Measurements from ENCODE around the gene RALGPS1.
A peak's percentile ranks its signal among the peaks of the same experiment; 100 is the strongest.

The RALGPS1 gene

DNA sequence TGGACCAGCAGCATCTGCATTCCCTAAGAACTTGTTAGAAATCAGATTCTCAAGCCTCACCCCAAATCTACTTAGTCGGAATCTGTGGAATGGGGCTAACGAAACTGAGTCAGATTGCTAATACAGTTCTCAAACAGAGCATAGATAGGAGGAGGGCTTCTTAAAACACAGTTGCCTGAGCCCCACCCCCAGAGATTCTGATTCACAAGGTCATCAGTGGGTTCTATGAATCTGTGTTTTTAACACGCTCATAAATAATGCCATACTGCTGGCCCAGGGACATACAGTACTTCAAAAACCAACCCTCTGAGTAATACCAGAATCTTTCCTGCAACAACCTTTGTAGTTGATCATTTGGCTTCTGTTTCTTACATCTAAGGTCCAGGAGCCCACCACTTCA, 317.1 kb downstream of the RALGPS1 start:
- no peak for DNase-seq

DNA sequence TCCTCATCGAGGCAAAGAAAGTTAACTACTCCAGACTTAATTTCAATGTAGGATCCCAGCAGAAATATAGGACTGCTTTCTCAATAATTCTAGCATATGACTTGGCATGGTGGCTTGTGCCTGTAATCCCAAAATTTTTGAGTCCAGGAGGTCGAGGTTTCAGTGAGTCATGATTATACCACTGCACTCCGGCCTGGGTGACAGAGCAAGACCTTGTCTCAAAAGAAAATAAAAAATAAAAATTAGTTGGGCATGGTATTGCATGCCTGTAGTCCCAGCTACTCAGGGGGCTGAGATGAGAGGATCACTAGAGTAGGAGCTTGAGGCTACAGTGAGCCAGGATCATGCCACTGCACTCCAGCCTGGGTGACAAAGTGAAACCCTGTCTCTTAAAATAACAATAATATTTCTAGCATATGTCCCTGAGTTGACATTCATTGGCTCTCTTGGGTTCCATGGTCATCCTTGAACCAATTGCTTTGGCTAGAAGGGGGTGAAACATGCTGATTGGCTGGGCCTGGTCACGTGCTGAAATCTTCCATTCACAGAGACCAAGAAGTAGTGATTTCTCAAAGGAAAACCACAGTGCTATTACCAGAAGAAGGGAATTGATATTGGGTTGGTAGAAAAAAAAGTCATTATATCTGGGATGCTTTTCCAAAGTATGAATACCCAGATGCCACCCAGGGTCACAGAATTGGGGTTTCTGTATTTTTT, 318.4 kb downstream of the RALGPS1 start:
- DNase-seq = no peak

DNA sequence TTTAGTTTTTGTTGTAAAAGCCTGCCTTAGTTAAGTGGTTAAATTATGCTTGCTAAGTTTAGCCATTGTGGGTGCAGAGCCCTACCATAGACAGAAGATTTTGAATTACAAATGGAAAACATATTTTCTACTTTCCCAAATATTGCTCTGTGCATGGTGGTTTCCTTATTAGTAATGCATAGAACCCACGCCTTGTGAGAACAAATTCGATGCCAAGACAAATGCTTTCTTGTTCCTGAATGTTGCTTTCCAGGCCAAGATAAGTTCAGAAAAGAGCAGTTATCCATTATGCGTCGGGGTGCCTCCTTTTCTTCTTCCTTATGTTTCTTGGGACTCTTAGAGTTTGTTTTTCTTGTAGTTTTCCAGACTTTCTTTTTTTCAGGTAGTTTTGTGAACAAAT, 319.0 kb downstream of the RALGPS1 start:
- no peak for DNase-seq

- no peak for DNase-seq
These were observed 319.4 kb downstream of the RALGPS1 start for GRCh38 chr9:127233989-127234388.

- DNase-seq = no peak
These were observed 323.2 kb downstream of the RALGPS1 start for GRCh38 chr9:127237801-127238200.

GRCh38 chr9:127241354-127241753, 326.8 kb downstream of the RALGPS1 start:
- no peak for DNase-seq

DNA sequence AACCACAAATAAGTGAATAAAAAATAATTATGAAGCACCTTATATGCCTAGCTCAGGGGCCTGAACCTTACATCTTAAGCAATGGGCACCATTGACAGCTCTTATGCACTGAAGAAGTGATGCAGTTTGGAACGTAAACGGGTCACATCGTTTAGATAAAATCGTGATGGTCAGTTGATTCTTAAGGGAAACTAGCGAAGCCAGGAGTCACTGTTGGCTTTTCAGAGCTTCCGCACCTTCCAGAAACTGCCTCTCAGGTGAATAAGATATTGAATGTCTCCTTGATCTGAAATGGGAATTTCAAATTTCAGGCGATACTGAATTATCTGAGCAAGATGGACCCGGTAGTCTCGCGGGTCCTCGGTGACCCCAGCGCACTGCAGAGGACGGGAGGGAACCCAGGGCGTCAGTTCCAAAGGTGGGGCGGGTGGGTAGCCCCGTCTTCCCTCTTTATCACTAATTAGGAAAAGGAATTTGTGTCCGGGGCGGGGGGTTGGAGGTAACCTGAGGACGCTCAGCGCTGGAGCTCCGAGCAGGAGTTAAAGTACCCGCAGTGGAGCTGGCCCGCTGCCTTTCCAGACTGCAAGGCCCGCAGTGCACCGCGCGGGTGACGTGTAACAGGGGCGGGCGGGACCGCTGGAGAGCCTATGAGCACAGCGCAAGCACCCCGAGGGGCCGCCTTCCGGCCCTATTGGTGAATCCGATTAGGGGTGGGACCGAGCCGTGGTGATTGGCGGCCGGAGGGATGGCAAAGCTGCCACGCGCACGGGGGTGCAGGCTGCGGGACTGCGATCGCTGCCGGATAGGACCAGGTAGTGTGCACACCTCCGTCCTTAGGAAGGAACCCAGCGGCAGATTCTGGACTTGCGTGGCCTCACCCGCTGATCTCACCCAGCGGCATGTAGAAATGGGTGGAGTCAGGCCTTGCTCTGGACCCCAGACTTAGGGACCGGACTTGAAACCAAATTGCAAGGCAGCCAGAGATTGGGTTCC, 330.3 kb downstream of the RALGPS1 start:
- peak; percentile 96 to 98 (median 98) for DNase-seq

DNA sequence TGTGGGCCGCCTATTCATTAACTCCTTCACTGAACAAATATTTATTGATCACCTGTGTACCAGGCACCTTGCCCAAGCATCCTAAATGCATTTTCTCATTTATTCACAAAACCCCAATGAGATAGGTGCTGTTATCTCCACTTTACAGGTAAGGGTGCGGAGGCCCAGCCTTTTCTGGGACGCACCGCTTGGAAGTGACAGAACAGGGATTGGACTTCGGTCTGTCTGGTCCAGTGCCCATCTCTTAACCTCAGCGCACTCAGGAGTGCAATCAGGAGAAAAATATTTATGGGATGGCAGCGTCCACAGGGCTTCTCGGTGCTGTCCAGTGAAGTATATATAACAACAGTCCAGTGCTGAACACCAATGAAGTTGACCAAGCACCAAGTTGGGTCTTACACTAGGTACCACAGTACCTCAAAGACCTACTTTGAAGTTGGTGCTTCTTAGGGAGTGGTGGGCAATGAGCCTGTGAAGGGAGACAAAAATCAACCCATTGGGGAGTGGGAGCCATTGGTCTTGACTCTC, 331.1 kb downstream of the RALGPS1 start:
- DNase-seq = no peak

DNA sequence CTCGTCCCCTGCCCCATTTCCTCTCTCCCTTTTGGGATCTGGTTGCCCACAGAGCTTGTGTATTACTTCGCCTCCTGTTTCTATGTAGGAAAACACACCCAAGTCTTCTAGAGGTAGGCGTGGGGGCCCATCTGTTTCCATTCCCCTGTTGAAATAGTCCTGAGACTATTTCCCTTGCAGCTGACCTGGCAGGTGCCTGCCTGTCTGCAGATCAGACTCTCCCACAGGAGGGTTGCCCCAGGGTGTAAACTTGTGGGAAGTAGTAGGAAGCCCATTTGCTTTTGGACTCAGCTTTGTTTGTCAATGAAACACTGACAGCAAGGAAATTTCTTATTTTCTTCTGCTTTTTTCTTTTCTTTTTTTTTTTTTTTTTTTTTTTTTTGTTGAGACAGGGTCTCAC, 333.7 kb downstream of the RALGPS1 start:
- DNase-seq = no peak

DNA sequence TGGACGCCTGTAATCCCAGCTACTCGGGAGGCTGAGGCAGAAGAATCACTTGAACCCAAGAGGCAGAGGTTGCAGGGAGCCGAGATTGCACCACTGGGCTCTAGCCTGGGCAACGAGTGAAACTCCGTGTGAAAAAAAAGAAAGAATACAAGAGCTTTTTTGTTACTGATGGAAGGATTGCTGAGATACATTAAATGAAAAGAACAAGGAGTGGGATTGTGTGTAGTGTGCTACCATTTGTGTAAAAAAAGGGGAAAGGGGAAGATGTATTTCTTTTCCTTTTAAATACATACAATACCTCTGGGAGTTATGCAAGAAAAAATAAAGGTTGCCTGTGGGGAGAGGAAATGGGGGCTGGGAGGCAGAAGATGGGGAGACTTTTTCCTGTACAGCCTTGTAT, 335.3 kb downstream of the RALGPS1 start:
- DNase-seq = no peak

- DNase-seq = no peak
These were observed 336.4 kb downstream of the RALGPS1 start for GRCh38 chr9:127250896-127251391.

DNA sequence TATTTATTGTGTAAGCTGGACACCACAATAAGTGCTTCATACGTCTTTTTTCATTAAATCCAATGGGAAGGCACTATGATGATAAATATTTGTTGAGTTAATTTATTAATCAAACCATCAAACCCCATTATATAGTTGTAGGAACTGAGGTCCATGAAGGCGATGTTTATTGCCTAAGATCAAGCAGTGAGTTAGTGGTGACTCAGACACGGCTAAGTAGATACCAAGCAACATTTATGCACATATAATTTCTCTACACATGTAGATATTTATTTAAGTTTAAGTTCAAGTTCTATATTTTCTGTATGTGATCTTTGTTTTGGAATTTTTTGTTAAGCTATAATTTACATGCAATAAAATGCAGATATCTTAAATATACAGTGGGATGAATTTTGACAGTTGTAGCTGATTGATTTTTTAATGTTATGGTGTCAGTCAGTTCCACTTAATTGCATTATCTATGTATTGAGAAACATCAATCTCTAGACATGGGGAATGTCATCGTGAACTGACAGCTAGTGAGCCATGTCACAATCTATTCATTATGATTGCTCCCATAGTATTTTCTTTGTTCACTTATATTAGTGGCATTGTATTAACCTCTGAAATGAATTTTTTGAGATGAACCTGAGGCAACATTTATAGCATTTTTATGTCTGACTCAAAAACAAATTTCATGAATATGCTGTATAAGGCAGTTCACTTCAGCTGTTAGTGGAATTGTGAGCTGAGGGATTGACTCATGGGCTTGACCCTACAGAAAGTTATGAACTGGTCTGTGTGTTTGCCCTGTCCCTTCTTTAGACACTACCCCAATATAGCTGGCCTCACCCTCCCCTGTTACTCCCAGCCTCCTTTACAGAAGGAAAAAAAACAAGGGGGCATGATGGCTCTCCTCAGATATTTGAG, 338.1 kb downstream of the RALGPS1 start:
- DNase-seq = no peak

GRCh38 chr9:127253446-127253845, 338.9 kb downstream of the RALGPS1 start:
- DNase-seq = no peak

- no peak for DNase-seq
These were observed 341.1 kb downstream of the RALGPS1 start for GRCh38 chr9:127255692-127256091.

GRCh38 chr9:127256324-127256723, 341.7 kb downstream of the RALGPS1 start:
- no peak for DNase-seq

GRCh38 chr9:127258606-127259471, 344.3 kb downstream of the RALGPS1 start:
- DNase-seq = no peak

GRCh38 chr9:127262602-127263001, 348.0 kb downstream of the RALGPS1 start:
- no peak for DNase-seq

DNA sequence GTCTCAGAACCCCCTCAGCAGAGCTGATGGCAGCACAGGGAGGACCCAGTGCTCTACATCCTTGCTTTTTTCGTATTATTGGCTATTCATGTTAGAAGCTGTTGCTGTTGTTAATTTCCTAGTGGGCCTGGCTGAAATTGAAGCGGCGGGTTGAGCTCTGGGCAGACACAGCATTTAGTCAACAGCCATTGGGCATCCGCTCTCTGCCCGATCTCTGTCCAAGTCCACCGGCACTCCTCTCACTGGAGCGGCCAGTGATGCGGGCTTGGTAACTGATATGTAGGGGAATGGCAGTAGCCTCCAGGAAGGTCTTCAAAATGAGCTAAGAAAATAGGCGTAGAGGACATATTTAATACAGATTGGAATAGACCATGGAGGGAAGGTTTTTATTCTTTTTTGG, 348.7 kb downstream of the RALGPS1 start:
- DNase-seq = no peak

- no peak for DNase-seq
These were observed 349.1 kb downstream of the RALGPS1 start for GRCh38 chr9:127263664-127264063.

DNA sequence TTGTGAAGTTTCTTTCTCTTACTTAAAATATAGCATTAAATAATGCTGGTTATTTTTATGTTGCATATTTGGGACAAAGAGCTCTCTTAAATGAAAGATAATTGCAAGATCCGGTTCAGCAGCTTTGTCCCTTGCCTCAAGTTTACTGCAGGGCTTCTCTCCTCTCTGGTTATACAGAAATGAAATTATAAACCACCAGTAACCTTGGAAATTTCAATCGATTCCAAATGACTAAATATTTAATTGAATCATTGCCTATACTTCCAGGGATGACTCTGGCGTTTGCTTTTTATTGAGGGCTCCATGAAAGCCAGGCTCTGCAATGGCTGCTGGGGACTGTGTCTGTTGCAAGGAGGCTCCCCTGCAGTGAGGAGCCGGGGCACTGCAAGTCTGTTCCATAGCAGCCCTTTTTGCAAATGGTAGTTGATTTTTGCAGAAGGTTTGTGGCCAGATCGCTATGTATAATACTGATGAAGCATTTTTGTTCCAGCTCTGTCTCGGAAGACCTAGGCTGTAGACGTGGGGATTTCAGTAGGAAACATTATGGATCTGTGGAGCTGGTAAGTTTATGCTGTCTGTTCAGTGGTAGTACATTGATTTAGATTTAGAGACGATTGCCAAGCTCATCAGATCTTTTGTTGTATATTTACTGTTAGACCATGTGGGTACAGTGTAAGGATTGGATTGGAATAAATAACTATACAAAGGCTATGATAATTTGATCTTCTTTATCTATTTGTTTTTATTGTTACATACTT, 350.1 kb downstream of the RALGPS1 start, which contains the start of gene GARNL3:
TSS of gene GARNL3 (plus strand) at position 313 of the 758 bp plus-strand sequence. CDS start at position 417, 104 bp downstream.
- DNase-seq = no peak

Data from suppressor macrophage treated with lipopolysaccharide for 1 hour (primary cell).